GM12878 (cell line): Measurements from ENCODE around the gene TFRC. TPM values are rescaled to one million over a fixed set of nuclear protein-coding genes. Genes with fewer than 3 reads are reported as not detected.
"Not testable (repeated sequence)": the region's sequence is repeated elsewhere in the genome, so short reads cannot be mapped to it uniquely, and the experiment has no call there.

Source experiments
- ATAC-seq: fragments of 200-7000 bp; cut with Tn5 transposase; 3 replicates; pipeline ENCODE4 v1.9.1; 2020; ENCODE audit warnings: mild to moderate bottlenecking, moderate library complexity
- BruUV-seq: library from RNA; stranded (reverse); fragments of 400-500 nt; replicated peaks from 2 replicates; lab custom pipeline; 2021; lab: Mats Ljungman, UMichigan
- CTCF ChIA-PET: fragments of 300-600 bp; sonication (Branson Sonifier 250); formaldehyde crosslinking; extraction: SDS; loops from one replicate; lab custom pipeline; 2021; ENCODE audit warnings: inconsistent platforms; lab: Yijun Ruan, JAX
- POLR2A ChIA-PET: fragments of 350-600 bp; formaldehyde crosslinking; extraction: SDS; loops from one replicate; lab custom pipeline; 2021; ENCODE audit warnings: inconsistent platforms; lab: Charles Lee
- RAD21 ChIA-PET: fragments of 300-600 bp; sonication (Branson Sonifier 250); formaldehyde crosslinking; loops from one replicate; lab custom pipeline; 2023; ENCODE audit warnings: antibody characterized with exemption; ENCODE audit not compliant: unreplicated experiment; lab: Charles Lee
- SMC1A ChIA-PET: fragments of 300-600 bp; sonication (Branson Sonifier 250); formaldehyde crosslinking; loops from one replicate; lab custom pipeline; 2023; ENCODE audit not compliant: unreplicated experiment, uncharacterized antibody; lab: Charles Lee
- DNase-seq: peaks from one replicate; pipeline ENCODE4 v3.0.0-alpha.2; 2011; ENCODE audit warnings: low read depth, low spot score
- FAIRE-seq: peaks from 3 replicates; lab custom pipeline; 2011; peaks lifted over from hg19 to GRCh38; lab: Jason Lieb, UNC
- H2AFZ ChIP-seq: 2 replicates; pipeline ENCODE4 v1.6.0; 2011; ENCODE audit warnings: low read depth, low read length, control low read depth; ENCODE audit not compliant: control insufficient read depth
- H3K27ac ChIP-seq: 2 replicates; pipeline ENCODE4 v1.5.1; 2011; ENCODE audit warnings: control low read depth; ENCODE audit not compliant: control insufficient read depth, insufficient read depth
- H3K27me3 ChIP-seq, 2 experiments: replicated peaks in 1 of 2; 2 replicates each; pipeline versions ENCODE4 v1.6.0 to v1.6.1; 2011; ENCODE audit warnings: low read length in 1 of 2; ENCODE audit not compliant: control insufficient read depth in 2 of 2, insufficient read depth in 2 of 2
- H3K36me3 ChIP-seq, 2 experiments: 2 replicates each; pipeline ENCODE4 v1.5.1; 2011; ENCODE audit warnings: low read length in 1 of 2; ENCODE audit not compliant: control insufficient read depth in 2 of 2, insufficient read depth in 2 of 2
- H3K4me1 ChIP-seq: 2 replicates; pipeline ENCODE4 v1.6.1; 2011; ENCODE audit warnings: mild to moderate bottlenecking, low read length, moderate library complexity, mixed read lengths; ENCODE audit not compliant: control insufficient read depth, insufficient read depth
- H3K4me2 ChIP-seq: 2 replicates; pipeline ENCODE4 v1.6.0; 2011; ENCODE audit warnings: control low read depth; ENCODE audit not compliant: control insufficient read depth, insufficient read depth
- H3K4me3 ChIP-seq: fragments of 200-600 bp; sonication (generic); 2 replicates; pipeline ENCODE4 v1.5.1; 2016
- H3K79me2 ChIP-seq: 2 replicates; pipeline ENCODE4 v1.6.0; 2011; ENCODE audit warnings: low read length; ENCODE audit not compliant: control insufficient read depth, insufficient read depth
- H3K9ac ChIP-seq: 2 replicates; pipeline ENCODE4 v1.8.0; 2011; ENCODE audit warnings: low read length, control low read depth, mixed read lengths; ENCODE audit not compliant: control insufficient read depth, insufficient read depth
- H3K9me3 ChIP-seq: replicated peaks from 3 replicates; pipeline ENCODE4 v1.5.1; 2011; ENCODE audit warnings: mild to moderate bottlenecking, low read length; ENCODE audit not compliant: control insufficient read depth, insufficient read depth
- H4K20me1 ChIP-seq: 2 replicates; pipeline ENCODE4 v1.6.0; 2011; ENCODE audit not compliant: control insufficient read depth, insufficient read depth
- CTCF ChIP-seq, 3 experiments: IDR thresholded peaks in 2 of 3; conservative IDR thresholded peaks in 1 of 3; 2 replicates each; pipeline ENCODE4 v1.5.1; 2011; ENCODE audit warnings: low read depth in 3 of 3, low read length in 3 of 3, mild to moderate bottlenecking in 3 of 3, control low read depth in 2 of 3, moderate library complexity in 2 of 3, inconsistent platforms in 1 of 3, mixed read lengths in 1 of 3; ENCODE audit not compliant: control insufficient read depth in 2 of 3, insufficient read depth in 1 of 3; ENCODE audit errors: extremely low read depth in 1 of 3
- CUX1 ChIP-seq: IDR thresholded peaks from 2 replicates; pipeline ENCODE4 v1.6.1; 2012; ENCODE audit warnings: improper control_type of control experiment, low read depth, low read length; ENCODE audit not compliant: insufficient replicate concordance
- RAD21 ChIP-seq: IDR thresholded peaks from 2 replicates; pipeline ENCODE4 v1.6.1; 2011; ENCODE audit warnings: mild to moderate bottlenecking, low read depth, low read length, moderate library complexity; ENCODE audit not compliant: insufficient read depth
- SMC3 ChIP-seq: IDR thresholded peaks from 2 replicates; pipeline ENCODE4 v1.6.1; 2011; ENCODE audit warnings: low read length, improper control_type of control experiment, borderline replicate concordance
- WGBS: methylation state at CpG from one replicate; pipeline ENCODE4 v1.1.6; 2016; ENCODE audit warnings: low lambda C conversion rate; ENCODE audit not compliant: insufficient replicate concordance, insufficient coverage; ENCODE audit errors: missing lambda C conversion rate; 5-methylcytosine and 5-hydroxymethylcytosine counted together
- in situ Hi-C: fragments of 300-500 bp; cut with MboI; formaldehyde crosslinking; loops from 9 replicates; pipeline ENCODE4 v1.14.3; 2018; ENCODE audit warnings: mixed read lengths
- intact Hi-C: fragments of 100-400 bp; cut with micrococcal nuclease; formaldehyde crosslinking; loops from one replicate; pipeline ENCODE4 v1.14.2; 2022; ENCODE audit not compliant: unreplicated experiment
- polyA plus RNA-seq, 11 experiments: library from polyadenylated mRNA; depleted of rRNA in 4 of 11; unstranded in 6 of 11; stranded (reverse) in 5 of 11; fragments of >200 nt; fragmentation: Nextera tagmentation in 4 of 11; fragmentation: Illumina TruSeq in 1 of 11; extraction: Ambion mirVana in 4 of 11; extraction: Trizol in 1 of 11; gene quantifications; 1 replicate in 1 of 11; 2 replicates in 10 of 11; pipeline versions ENCODE4 v1.2.1 to v1.2.3, GENCODE V29; 2011 to 2016; ENCODE audit warnings: inconsistent platforms in 2 of 11, missing spikeins in 2 of 11, low read depth in 1 of 11
- total RNA-seq, 4 experiments: library from RNA; depleted of rRNA in 3 of 4; stranded (reverse); fragments of >200 nt in 3 of 4; fragmentation: Illumina TruSeq in 1 of 4; extraction: Trizol in 1 of 4; gene quantifications; 2 replicates each; pipeline versions ENCODE4 v1.2.1 to v1.2.3, GENCODE V29; 2013 to 2021

Gene TFRC
- total and polyA plus RNA-seq, 10 of the 15 experiments (the other 5 are each of a cell fraction or from before 2014, with no cell fraction given) = 123 to 526 (median 316) TPM

GRCh38 chr3:196039359-196039758, 42.5 kb downstream of the TFRC start (continued):
- TF ChIP-seq CUX1 = no peak

GRCh38 chr3:196026059-196026458, 55.8 kb downstream of the TFRC start:
- H3K4me2 ChIP-seq, H4K20me1 ChIP-seq, H3K9ac ChIP-seq, H3K36me3 ChIP-seq, in situ Hi-C loops, H3K9me3 ChIP-seq, H3K79me2 ChIP-seq, H3K4me3 ChIP-seq, H3K27ac ChIP-seq, H3K4me1 ChIP-seq, H2AFZ ChIP-seq, BruUV-seq, DNase-seq, H3K27me3 ChIP-seq, FAIRE-seq: not testable (repeated sequence)
- ChIA-PET CTCF (interaction anchor here (0.8 to 7.7 kb wide), 11 partner anchors 12 to 497 kb away, joined by 3 to 82 read pairs (median 4); no protein-coding TSS in a partner anchor), POLR2A (interaction anchor here (0.6 kb wide), 1 partner anchor 18 kb away, joined by 3 read pairs; no protein-coding TSS in a partner anchor), RAD21 (interaction anchor here (1.0 to 1.9 kb wide), 6 partner anchors 12 to 173 kb away, joined by 3 to 13 read pairs (median 8); no protein-coding TSS in a partner anchor), SMC1A (interaction anchor here (1.1 to 5.0 kb wide), 8 partner anchors 10 to 174 kb away, joined by 3 to 44 read pairs (median 4); no protein-coding TSS in a partner anchor)
- intact Hi-C loops = loop anchor here (1.0 kb wide), 1 partner anchor 170 kb away; no protein-coding TSS in a partner anchor
- TF ChIP-seq RAD21 (peak; percentile 51), CTCF (IDR thresholded peaks at IDR 0.05 in 2 of 3, conservative IDR thresholded peaks at IDR 0.05 in 1 of 3; ENCODE audit: control insufficient read depth in 2 of 3, extremely low read depth in 1 of 3, insufficient read depth in 1 of 3, low read depth in 3 of 3, low read length in 3 of 3) (peak; percentile 30 to 57 (median 40); a peak in 5 of 6 replicates), SMC3 (peak; percentile 40)
- WGBS = 52% methylated on average over 9 of the region's 10 CpGs
- ATAC-seq = peak; percentile 85
